Cardiac muscle cell (in vitro differentiated cells and primary cell): ENCODE results near the gene FGFR3. TPM values are rescaled to one million over a fixed set of nuclear protein-coding genes. Genes with fewer than 3 reads are reported as not detected.

Experiments
- DNase-seq, 2 donors: peaks; one replicate each; pipeline versions ENCODE4 v3.0.0 to v3.0.0-alpha.2; 2010 to 2017; ENCODE audit warnings: low read depth in 1 of 2, low spot score in 1 of 2
- H3K27ac ChIP-seq: fragments of 200-600 bp; sonication (generic); 2 replicates; pipeline ENCODE4 v1.5.1; 2016
- H3K27me3 ChIP-seq: fragments of 200-600 bp; sonication (generic); 2 replicates; pipeline ENCODE4 v1.6.0; 2016; ENCODE audit warnings: control low read depth
- H3K36me3 ChIP-seq: fragments of 200-600 bp; sonication (generic); 2 replicates; pipeline ENCODE4 v1.5.1; 2016; ENCODE audit warnings: control low read depth
- H3K4me1 ChIP-seq: fragments of 200-600 bp; sonication (generic); 2 replicates; pipeline ENCODE4 v1.8.1; 2017; ENCODE audit warnings: low read depth, mild to moderate bottlenecking, mixed run types
- H3K4me3 ChIP-seq: fragments of 200-600 bp; sonication (generic); 2 replicates; pipeline ENCODE4 v1.5.1; 2016; ENCODE audit warnings: mild to moderate bottlenecking
- H3K9me3 ChIP-seq: fragments of 200-600 bp; sonication (generic); 2 replicates; pipeline ENCODE4 v1.5.1; 2017; ENCODE audit warnings: low read depth, mild to moderate bottlenecking, control low read depth
- polyA plus RNA-seq: library from polyadenylated mRNA; unstranded; fragments of >200 nt; fragmentation: Nextera tagmentation; extraction: Ambion mirVana; gene quantifications from 2 replicates; pipeline ENCODE4 v1.2.1, GENCODE V29; 2016
- total RNA-seq: library from RNA; depleted of rRNA; stranded (reverse); fragments of >200 nt; gene quantifications from 2 replicates; pipeline ENCODE4 v1.2.3, GENCODE V29; 2016
- TF ChIP-seq, protein P1 (sequence below): IDR thresholded peaks from 2 replicates; pipeline ENCODE4 v1.5.1; 2012; ENCODE audit warnings: low read depth, mild to moderate bottlenecking, low read length

FGFR3 gene
- total RNA-seq (44.3 and 47.3 TPM in 2 replicates), polyA plus RNA-seq (39.2 and 40.9 TPM in 2 replicates)

DNA sequence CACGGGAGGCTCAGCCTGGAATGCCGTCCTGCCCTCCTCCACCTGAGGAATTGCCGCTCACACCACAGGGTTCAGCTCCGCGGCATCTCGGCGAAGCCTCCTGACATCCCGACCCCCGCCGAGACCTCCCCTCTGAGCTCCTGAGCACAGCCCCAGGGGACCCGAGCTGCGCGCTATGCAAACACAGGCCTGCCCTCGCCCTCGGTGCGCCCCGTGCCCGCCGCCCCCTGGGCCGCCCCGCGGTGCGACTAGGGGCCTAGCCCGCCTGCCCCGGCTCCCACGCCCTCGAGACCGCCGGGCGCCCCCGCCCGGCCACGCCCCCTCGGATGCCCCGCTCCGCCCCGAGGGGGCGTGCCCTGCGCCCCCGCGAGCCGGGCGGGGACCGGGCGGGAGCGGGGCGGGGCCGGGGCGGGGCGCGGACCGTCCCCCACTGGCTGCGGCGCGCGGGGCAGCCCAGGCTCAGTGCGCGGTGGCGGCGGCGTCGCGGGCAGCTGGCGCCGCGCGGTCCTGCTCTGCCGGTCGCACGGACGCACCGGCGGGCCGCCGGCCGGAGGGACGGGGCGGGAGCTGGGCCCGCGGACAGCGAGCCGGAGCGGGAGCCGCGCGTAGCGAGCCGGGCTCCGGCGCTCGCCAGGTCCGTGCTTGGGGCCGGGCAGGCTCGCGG lies at the start of gene FGFR3:
FGFR3 (plus strand) TSS at position 462 of the 664 bp plus-strand sequence. CDS start 642 bp downstream, outside the sequence.
- no peaks in the 10 kb centered on the region for H3K9me3 ChIP-seq
- peaks cover 16% of the 10 kb centered on the region for H3K4me1 ChIP-seq
- H3K27ac ChIP-seq, result peak within 1 kb of the TSS; percentile 69
- H3K27me3 ChIP-seq, result no peaks in the 10 kb centered on the region
- peak; percentile 34 to 87 for DNase-seq
- TF ChIP-seq, protein P1, sequence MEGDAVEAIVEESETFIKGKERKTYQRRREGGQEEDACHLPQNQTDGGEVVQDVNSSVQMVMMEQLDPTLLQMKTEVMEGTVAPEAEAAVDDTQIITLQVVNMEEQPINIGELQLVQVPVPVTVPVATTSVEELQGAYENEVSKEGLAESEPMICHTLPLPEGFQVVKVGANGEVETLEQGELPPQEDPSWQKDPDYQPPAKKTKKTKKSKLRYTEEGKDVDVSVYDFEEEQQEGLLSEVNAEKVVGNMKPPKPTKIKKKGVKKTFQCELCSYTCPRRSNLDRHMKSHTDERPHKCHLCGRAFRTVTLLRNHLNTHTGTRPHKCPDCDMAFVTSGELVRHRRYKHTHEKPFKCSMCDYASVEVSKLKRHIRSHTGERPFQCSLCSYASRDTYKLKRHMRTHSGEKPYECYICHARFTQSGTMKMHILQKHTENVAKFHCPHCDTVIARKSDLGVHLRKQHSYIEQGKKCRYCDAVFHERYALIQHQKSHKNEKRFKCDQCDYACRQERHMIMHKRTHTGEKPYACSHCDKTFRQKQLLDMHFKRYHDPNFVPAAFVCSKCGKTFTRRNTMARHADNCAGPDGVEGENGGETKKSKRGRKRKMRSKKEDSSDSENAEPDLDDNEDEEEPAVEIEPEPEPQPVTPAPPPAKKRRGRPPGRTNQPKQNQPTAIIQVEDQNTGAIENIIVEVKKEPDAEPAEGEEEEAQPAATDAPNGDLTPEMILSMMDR, result no peak
- H3K4me3 ChIP-seq, result peak within 1 kb of the TSS; percentile 54
- H3K36me3 ChIP-seq, result no peaks in the 10 kb centered on the region

DNA sequence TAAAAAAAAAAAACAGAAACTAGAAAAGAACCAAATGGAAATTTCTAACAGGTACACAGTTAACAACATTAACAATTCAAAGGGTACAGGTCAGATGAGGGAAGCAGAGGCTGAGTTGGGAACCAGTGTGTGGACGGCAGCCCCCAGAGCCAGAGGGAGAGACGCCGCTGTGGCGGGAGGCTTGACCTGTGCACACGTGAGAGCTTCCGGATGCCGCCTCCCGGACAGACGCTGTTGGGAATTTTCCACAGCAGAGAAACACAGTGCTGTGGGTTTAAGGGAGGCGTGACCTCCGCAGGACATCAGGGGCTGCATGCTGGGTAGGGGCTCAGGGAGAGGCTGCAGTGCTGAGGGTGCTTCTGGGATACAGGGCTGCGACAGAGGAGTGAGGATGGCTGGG lies 49.5 kb upstream of the FGFR3 start:
- peaks cover 5% of the 10 kb centered on the region for H3K36me3 ChIP-seq
- H3K4me3 ChIP-seq, result no peak overlapping the region
- TF ChIP-seq, protein P1, result no peak
- H3K27ac ChIP-seq, result no peak overlapping the region
- no peaks in the 10 kb centered on the region for H3K9me3 ChIP-seq
- no peak for DNase-seq
- H3K27me3 ChIP-seq, result no peaks in the 10 kb centered on the region
- H3K4me1 ChIP-seq, result no peaks in the 10 kb centered on the region

DNA sequence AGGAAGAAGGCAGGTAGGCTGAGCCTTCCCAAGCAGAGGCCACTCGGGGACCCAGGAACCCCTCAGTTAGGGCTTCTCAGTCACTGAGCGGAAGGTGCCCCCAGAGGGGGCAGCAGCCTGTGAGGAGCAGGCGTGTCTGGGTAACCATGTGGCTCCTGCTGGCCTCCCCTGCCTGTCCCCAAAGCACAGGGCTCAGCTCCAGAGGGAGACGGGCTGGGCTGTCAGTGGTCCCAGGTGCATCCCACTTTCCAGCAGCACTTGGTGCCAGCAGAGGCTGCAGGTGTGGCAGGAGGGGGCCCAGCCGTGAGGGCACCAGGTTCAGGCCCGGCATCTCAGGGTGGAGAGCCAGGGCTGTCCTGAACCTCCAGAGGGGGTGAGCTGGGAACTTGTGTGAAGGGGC lies 49.1 kb upstream of the FGFR3 start:
- no peak overlapping the region for H3K27ac ChIP-seq
- TF ChIP-seq, protein P1, result no peak
- no peaks in the 10 kb centered on the region for H3K4me1 ChIP-seq
- no peak overlapping the region for H3K4me3 ChIP-seq
- H3K27me3 ChIP-seq, result no peaks in the 10 kb centered on the region
- peaks cover 5% of the 10 kb centered on the region for H3K36me3 ChIP-seq
- DNase-seq, result no peak
- no peaks in the 10 kb centered on the region for H3K9me3 ChIP-seq

DNA sequence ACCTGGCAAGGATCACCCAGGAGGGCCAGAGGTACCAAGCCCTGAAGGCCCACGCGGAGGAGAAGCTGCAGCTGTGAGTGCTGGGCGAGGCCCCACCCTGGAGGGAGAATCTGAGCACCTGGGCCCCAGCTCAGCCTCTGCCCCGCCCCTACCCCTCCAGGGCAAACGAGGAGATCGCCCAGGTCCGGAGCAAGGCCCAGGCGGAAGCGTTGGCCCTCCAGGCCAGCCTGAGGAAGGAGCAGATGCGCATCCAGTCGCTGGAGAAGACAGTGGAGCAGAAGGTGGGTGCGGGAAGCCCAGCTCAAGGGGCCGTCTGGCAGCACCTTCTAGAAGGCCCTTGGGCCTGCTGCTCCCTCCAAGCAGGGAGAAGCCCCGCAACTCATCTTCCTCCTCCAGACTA lies 48.5 kb upstream of the FGFR3 start:
- H3K36me3 ChIP-seq, result peaks cover 5% of the 10 kb centered on the region
- DNase-seq, result no peak
- no peak overlapping the region for H3K27ac ChIP-seq
- no peaks in the 10 kb centered on the region for H3K9me3 ChIP-seq
- no peak overlapping the region for H3K4me3 ChIP-seq
- H3K4me1 ChIP-seq, result no peaks in the 10 kb centered on the region
- TF ChIP-seq, protein P1, result no peak
- no peaks in the 10 kb centered on the region for H3K27me3 ChIP-seq

DNA sequence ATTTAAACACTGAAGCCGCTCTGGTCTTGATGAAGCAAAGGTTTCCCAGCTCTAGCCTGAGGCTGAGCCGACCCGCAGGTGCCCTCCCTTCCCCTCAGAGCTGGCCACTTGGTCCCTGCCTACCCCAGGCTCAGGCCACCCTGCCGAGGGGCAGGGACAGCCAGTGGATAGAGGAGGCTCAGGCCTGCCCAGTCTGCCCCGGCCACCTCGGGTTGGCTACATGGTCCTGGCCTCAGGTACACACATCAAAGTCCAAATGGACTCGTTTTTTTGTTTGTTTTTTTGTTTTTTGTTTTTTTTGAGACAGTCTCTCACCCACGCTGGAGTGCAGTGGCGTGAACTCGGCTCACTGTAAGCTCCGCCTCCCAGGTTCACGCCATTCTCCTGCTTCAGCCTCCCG lies 47.9 kb upstream of the FGFR3 start:
- Histone ChIP-seq H3K27me3 (no peaks in the 10 kb centered on the region), H3K27ac (no peak overlapping the region), H3K9me3 (no peaks in the 10 kb centered on the region), H3K4me3 (no peak overlapping the region), H3K36me3 (peaks cover 5% of the 10 kb centered on the region), H3K4me1 (no peaks in the 10 kb centered on the region)
- DNase-seq, result no peak
- TF ChIP-seq, protein P1, result no peak
